A172 (cell line): ENCODE results near the gene KAT7. TPM values are rescaled to one million over a fixed set of nuclear protein-coding genes. Genes with fewer than 3 reads are reported as not detected.
A peak's percentile ranks its signal among the peaks of the same experiment; 100 is the strongest.

Experiments
- DNase-seq: peaks from one replicate; pipeline ENCODE4 v3.0.0-alpha.2; 2015; ENCODE audit warnings: low spot score
- total RNA-seq: library from RNA; depleted of rRNA; stranded (reverse); fragments of >200 nt; shearing (Covaris generic); gene quantifications from 2 replicates; pipeline ENCODE4 v1.2.3, GENCODE V29; 2014

The KAT7 gene
- total RNA-seq, 1 experiment from 2014 or later = 30.3 TPM

DNA sequence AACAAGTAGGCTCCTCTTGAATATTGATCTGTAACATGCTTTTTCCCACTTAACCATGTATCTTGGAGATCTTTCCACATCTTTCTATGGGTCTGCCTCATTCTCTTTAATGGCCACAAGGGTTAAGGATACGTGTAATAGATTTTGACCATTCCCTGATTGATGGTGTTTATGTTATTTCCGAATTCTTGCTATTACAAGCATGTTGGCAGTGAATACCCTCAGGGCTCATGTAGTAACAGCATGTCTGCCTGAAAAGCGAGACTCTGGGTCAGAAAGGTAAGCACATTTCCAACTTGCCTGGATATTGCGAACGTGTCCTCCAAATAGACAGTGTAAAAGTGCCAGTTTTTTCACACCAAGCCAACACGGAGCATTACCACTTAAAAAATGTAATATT is 54.4 kb downstream of the KAT7 start:
- no peak for DNase-seq

DNA sequence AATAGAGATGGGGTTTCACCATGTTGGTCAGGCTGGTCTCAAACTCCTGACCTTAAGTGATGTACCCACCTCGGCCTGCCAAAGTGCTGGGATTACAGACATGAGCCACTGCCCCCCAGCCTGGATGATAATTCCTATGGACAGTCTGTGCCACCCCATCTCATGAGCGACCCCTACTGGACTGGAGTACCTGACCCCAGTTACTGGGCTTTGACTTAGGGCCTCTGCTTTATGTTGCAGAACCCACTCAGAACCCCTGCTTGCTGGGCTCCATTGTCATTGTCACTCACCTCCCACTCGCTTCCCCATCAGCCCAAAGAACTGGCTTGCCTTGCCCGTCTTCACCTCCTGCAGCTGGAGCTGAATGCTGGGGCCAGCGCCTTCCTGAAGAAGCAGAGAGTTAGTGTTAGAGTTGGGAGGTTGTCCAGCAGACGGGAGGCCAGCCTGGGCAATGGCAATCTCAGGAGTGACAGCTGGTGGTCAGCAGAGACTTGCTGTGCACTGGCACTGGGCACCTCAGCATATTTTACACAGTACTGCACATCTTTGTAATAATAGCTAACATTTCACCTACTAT is 55.4 kb downstream of the KAT7 start:
- no peak for DNase-seq

DNA sequence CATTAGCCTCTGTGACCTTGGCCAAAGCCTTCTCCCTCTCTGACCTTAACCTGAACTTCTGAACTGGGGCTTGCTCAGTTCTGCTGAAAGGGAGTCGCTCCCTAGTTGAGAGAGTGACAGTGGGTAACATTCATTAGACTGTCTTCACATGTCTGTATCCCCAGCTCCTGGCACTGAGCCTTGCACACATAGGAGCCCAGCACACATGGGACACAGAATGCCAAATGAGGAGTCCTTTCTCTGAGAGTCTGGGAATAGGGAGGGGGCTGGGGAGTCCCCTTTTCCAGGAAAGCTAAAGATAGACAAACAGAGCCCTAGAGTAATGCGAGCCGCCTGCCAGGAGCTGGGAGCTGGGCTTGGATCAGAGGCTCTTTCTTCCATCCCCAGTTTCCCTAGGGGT is 56.8 kb downstream of the KAT7 start:
- no peak for DNase-seq

DNA sequence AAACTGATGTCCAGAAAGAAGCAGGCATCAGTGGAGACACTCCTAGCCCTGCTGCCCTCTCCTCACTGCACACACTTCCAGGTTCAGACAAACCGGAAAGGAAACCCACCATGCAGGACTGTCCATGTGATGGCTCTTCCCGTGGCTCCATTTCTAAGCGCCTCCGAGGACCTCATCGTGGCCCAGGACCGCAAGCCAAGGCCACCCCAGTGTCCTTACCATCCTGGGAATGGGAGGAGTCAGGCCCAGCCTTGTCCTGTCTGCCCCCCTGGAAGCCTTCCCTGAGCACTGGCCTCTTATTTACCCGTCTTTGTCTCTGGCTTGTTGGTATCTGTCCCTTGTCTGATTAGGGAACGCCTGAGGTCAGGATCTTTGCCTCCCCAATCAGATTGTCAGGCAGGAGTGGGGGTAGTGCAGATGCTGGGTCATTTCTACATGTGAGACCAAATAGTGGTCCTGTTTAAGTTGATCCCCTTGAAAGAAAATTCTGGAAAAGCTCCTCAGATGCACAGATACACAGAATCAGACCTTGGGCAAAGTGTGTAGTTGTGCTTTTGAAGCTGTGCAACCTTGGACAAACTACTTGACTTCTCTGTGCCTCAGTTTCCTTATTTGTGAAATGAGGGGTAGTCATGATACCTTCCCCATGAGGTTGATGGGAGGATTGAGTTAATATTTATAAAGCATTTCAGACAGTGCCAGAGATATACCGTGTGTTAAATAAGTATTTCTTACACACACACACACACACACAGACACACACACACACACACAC is 58.6 kb downstream of the KAT7 start:
- no peak for DNase-seq

DNA sequence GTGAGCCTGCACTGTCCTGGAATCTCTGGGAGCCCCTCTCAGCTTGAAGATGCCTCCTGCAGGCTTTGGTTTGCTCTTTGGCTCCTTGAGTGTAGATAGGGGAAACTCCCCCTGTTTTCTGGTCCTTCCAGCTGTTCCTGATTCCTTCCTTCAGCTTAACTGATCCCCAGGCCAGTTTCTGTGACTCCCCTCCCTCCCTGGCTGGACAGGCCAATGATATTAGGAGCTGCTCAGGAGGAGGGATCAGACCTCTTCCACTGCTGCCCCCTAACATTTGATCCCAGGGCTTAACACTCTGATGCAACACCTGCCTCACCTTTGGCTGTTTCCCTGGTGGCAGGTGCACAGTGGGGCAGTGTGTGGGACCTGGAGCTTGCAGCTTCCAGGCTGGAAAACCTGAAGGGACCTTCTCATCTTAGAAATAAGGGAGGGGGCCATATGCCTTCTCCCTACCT is 59.6 kb downstream of the KAT7 start, which contains the start of gene TAC4:
TAC4 (minus strand) TSS at position 51 of the 455 bp plus-strand sequence. CDS start 52 bp downstream, outside the sequence.
- DNase-seq = no peak

DNA sequence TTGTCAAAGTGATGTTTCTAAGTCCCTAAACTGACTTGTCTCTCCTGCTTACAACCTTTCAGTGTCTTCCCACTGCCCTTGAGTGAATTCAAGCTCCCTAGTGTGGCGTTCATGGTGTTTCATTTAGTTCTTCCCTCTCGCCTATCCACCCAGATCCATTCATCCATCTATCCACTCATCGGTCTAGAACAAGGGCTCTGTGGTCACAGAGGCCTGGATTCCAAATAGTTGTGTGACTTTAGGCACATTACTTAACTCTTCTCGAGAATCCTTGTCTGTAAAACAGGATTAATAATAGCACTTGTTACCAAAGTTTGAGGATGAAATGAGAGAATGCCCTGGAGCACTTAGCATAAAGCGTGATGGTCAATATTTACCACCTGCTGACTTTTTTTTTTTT is 60.3 kb downstream of the KAT7 start:
- DNase-seq = no peak

DNA sequence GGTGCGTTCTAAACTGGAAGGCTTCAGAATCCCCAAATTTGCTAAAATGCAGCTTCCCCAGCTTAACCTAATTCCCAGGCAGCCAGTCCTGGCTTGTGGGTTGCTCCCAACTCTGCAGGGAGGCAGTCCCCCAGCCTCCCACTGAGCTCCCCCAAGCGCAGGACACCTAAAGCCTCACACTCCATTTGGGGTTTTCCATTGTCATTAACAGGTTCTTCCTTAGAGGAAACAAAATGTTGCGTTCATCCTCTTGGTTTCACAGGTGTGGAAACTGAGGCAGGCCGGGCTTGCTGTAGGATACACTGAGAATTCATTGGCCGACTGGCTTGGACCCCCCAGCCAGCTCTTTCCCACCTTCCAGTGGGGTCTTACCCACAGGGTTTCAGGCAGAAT is 61.7 kb downstream of the KAT7 start:
- no peak for DNase-seq

DNA sequence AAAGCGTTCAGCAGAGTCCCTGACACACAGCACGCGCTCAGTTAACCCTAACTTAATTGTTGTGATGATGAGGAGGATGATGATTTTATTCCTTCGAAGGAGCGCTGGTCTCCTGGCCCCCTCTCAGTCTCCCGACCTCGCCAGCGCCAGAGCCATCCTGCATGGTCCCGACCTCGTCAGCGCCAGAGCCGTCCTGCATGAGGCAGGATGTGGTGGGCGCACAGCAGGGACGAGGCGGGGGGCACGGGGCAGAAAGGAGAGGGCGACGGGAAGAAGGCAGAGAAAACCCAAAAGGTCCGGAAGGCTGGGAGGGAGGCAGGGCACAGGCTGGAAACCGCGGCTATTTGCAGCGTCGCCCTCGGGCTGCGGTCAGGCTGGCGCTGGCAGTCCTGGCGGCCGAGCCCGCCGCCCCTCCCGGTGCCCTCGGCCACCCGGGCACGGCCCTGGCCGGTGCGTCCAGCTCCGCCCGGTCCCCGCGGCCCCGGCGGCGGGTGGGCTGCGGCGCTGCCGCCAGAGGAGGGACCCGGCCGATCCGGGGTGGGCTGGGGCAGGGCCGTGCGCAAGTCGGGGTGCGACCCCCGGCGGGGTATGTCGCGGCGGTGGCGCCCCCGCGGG is 62.4 kb downstream of the KAT7 start:
- no peak for DNase-seq

DNA sequence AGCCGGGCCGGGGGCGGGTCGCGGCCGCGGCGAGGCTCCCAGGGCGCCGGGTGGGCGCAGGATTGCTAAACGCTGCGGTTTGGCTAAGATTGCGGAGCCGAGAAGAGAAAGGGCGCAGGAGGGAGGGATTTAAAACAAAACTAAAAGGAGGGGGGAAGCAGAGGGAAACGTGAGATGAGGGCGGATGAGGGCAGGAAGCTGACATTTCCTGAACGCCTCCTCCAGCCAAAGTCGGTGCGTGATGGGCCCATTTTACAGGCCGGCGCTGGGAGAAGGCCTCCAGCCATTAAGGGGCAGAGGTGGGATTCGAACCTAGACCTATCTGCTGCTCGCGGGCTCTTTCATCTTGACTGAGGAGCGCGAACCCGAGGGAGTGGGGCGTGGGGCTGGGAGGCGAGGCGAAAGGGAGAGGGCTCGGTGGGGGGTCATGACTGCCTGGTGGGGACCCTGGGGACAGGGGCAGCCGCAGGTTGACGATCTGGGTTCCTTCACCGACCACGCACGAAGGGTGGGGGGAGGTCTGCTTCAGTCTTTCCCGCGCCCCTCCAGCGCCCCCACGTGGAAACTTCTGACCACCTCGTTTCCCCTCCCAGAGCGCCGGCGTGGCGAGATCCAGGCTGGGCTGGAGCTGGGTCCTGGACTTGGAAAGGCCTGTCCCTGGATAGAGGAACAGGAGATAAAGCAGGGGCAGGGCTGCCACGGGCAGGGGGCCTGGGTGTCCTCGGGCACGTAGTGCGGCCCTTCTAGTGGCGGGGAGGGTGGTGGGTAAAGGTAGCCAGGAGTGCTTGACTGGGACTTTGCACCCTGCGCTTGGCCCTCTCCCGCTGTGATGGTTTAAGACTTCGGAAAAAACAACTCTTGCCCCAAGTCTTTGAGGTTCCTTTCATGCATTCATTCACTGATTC is 63.2 kb downstream of the KAT7 start:
- peak; percentile 56 for DNase-seq

DNA sequence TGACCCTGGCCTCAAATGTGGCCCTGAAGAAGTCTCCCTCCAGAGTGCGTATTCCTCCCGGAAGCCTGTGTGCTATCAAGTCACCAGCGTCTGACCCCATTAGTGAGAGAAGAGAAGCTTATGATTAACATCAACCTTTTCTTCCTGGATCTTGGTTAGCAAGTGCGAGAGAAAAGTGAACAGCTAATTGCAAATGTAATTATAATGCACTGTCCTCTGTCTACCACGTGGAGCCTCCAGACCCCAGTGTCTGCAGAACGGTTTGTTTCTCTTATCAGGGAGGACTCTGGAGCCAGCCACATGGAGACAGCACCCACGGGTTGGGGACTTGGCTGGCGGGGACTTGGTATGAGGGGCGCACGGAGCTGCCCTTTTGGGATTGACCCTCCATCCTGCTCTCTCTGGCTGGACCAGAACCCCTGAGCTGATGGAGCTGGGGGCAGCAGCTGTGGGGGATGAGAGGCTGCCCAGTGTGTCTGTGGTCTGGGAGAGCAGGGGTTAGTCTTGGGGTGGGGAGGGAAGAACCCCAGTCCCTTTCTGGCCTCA is 65.1 kb downstream of the KAT7 start:
- no peak for DNase-seq

DNA sequence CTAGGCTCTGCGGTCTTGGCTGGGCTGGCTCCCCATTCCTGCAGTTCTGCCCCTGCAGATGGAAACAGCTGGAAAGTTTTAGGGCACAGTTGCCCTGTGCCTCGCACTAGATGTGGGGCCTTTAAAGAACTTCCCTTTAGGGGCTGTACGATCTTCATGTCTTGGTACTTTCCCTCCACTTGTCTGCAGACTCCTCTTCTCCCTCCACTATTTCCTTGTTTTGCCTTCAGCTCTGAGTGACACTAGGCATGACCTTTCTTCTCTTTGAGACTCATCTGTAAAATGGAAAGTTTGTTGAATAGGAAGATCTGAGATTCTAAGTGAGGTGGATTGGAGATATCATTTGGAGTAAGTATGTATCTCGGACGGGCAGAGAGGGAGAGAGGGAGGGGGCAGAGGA is 65.6 kb downstream of the KAT7 start:
- no peak for DNase-seq

DNA sequence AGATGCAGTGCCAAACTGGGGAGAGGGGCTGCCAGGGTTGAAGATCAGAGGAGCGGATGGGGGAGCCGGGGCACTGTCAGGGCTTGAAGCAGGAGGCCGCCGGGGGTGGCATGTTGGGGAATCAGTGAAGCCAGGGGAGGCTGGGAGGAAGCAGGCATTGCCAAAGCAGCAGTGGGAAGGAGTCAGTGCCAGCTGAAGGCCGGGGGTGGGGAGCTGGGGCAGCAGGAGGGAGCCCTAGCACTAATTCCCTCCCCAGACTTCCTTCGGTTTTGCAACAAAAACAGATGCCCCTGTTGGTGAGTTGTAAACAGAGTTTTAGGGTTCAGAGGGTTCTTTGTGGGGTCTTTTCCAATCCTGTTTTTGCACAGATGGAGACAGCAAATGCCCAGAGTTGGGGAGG is 70.3 kb downstream of the KAT7 start:
- DNase-seq = no peak

DNA sequence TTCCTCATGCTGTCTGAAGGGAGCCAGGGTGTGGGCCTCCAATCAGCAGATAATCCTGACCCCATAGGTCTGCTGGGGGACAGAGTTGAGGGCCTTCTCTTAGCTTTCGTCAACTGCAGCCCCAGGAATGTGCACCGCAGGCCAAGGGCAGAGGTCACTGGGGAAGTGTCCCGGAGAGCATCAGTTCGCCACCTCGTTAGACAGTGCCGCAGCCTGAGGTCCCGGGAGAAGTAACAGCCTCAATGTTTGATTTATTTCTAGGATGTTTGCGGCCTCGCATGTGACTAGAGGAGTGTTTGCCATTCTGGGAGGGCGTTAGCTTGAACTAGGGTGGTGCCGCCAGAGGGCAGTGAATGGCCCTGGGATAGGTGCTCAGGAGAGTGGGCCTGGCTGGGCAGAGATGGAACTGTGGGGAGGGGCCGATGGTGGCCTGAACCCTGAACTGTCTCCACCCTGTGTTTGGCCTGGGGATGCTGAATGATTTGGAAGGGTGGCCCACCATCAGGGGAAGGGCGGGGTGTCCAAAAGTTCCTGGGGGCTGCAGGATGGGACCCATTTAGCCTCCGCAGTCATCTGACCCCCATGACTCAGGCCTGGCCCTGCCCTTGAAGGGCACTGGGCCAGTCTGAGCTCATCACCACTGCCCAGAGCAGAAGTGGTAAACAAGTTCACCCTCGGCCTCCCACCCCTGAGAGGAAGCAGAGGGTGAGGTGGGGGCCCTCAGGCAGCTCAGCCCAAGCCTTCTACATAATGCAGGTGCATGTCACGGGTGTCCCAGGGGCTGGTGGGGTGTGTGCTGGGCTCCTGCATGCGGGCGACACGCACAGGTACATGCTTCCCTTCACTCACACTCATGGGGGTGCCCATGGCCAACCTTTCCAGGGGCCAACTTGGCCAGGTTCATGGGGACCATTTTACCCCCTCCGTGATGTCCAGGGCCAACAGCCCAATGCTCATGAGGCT is 71.8 kb downstream of the KAT7 start:
- DNase-seq = peak; percentile 49

DNA sequence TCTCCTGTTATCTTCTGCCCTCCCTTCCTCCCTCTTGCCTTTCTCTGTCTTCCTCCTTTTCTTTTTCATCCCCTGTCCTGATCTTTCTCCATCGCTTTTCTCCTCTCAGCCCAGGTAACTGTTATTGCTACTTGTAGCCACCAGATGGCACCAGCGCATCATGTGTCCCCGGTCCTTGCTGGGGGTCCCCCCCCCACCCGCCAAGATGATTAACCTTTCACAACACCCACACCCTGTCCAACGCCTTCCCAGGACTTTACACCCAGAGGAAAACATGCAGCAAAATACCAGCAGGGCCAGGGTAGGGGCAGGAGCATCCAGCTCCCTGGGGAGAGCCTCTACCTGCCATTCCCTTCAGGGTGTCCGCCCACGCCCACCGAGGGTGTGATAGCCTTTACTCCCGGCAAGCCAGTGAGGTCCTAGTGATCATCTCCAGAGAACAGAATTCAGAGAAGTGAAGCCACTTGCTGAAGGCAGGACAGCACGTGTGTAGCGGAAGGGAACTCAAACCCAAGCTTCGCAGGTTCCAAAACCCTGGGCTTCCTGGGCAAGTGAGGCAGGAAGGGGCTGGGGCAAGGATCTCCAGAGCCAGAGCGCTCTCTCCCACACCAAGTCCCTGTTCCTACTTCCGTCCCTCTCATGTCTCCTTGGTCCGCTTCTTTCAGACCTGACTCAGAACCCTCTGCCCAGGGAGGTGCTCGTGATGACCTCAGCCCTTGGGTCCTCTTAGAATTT is 72.8 kb downstream of the KAT7 start:
- DNase-seq = peak; percentile 64

DNA sequence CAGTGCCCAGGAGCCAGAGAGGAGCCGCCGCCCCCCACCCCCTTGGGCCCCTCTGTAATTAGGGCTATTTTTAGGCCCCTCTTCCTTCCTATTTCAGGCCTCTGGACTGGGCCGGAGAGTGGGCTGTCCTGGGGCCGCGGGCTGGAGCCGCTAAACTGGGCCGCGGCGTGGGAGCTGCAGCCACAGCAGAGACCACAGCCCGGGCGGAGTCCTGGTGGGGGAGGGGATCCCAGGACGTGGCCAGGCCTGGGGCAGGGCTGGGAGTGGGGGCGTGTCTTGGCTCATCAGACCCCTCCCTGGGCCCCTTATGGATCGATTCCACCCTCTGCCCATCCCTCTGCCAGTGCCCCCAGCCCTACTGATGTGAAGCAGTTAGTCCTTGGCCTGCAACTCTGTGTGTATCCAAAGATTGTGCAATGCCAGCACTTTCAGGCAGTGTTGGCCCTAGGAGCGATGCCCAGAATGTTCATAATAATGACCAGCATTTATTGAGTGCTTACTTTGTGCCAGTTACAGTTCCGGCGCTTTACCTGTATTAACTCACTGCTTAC is 74.4 kb downstream of the KAT7 start:
- DNase-seq = no peak

DNA sequence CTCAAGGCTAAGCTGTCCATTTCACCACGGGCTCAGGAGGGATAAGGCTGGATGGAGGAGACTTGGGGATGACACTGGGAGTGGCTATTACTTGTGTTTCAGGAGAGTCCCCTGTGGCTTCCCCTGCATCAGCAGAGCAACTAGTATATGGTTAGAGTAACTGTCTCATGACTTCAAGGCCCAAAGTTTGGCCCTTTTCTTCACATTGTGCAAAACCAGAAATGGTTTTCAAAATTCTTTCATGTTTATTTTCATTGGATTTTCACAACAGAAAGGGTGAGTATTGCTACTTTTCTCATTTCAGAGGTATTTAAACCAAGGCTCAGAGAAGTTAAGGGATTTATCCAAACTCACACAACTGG is 77.5 kb downstream of the KAT7 start:
- no peak for DNase-seq

DNA sequence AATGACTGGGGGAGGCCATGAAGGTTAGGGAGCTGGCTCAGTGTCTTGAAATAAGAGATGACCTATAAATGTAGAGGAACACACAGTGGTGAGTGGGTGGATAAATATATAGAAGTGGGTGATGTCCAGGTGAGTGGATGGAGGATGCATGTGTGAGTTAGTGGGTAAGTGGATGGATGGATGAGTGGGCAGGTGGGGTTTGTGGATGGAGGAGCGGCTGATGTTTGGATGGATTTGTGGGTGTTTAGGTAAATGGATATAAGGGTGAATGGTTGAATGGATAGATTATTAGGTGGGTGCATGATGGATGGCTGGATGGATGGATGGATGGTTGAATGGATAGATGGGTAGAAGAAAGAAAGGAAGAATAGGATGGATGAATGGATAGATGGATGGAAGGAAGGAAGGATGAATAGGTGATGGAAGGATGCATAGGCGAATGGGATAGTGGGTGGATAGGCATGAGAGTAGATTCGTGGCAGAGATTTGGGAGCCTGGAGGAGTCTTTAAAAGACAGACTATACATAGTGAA is 78.5 kb downstream of the KAT7 start:
- no peak for DNase-seq

DNA sequence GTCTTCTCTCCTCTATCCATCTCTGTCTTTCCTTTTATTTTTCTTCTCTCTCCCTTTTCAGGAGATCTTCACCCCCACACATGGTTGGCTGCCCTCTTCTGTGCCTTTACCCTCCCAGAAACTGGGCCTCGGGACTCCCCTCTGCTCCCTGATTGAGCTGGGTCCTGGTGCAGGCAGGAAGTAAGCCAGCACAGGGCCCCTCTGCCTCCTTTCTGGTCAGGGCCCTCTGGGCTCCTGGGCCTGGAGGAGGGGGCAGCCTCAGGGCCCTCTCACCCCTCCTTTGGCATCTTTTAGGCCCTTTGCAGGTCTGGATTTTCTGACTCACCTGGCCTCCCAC is 80.5 kb downstream of the KAT7 start:
- DNase-seq = no peak

DNA sequence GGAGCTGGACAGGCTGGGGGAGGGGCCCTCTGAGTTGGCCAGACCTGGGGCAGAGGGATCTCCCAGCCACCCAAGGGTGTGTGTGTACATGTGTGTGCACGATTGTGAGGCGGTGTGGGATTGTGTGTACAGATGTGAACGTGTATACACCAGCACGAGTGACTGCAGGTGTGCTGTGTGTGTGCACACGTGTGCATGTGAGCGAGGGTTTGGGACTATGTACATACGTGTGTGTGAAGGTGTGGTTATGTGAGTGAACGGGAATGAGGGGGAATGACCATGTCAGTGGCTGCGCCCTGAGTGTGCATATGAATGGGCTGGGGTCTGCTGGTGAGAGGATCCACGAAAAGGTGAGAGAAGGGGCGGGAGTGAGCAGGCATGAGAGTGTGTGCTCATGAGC is 81.8 kb downstream of the KAT7 start:
- no peak for DNase-seq

DNA sequence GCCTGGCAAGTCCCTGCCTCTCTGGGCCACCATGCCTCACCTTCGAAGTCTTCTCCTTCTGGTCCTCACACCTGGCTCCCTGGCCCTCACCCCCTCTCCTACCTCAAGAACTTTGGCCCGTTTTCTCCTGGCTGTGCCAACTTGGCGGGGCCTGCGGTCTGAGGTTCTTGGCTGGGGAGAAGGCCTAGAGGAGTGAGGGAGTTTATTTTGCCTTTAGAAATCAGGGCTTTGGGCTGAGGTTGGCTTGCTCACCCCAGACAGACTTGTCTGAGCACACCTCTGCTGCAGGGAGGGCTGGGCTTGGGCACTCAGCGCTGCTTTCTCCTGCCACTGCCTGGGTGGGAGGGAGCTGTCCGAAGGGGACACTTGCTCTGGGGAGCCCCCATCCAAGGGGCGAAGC is 82.7 kb downstream of the KAT7 start:
- DNase-seq = no peak
